Choroid plexus epithelial cell (primary cell): ENCODE measurements around the gene PLAAT2.
"Not testable (repeated sequence)": the region's sequence is repeated elsewhere in the genome, so short reads cannot be mapped to it uniquely, and the experiment has no call there.

Experiments used
- DNase-seq: peaks from one replicate; pipeline ENCODE4 v3.0.0-alpha.2; 2010; ENCODE audit warnings: low read depth
- H3K4me3 ChIP-seq: 2 replicates; pipeline ENCODE4 v1.5.1; 2011; ENCODE audit warnings: low read depth, mild to moderate bottlenecking, control low read depth, low read length, moderate library complexity
- CTCF ChIP-seq: conservative IDR thresholded peaks from 2 replicates; pipeline ENCODE4 v1.5.1; 2011; ENCODE audit warnings: low read depth, mild to moderate bottlenecking, control low read depth, inconsistent platforms, low read length, moderate library complexity

Gene PLAAT2

GRCh38 chr11:63551889-63552266, 11.3 kb downstream of the PLAAT2 start:
- no peak overlapping the region for H3K4me3 ChIP-seq
- TF ChIP-seq CTCF: no peak
- no peak for DNase-seq

GRCh38 chr11:63551091-63551888, 11.9 kb downstream of the PLAAT2 start:
- no peak for DNase-seq
- no peak for TF ChIP-seq CTCF
- no peak overlapping the region for H3K4me3 ChIP-seq

GRCh38 chr11:63550156-63550700, 13.0 kb downstream of the PLAAT2 start:
- not testable (repeated sequence) for DNase-seq, H3K4me3 ChIP-seq

- no peak for DNase-seq
- TF ChIP-seq CTCF: no peak
- no peak overlapping the region for H3K4me3 ChIP-seq
Measured at GRCh38 chr11:63549411-63549810, 13.8 kb downstream of the PLAAT2 start.

GRCh38 chr11:63548178-63548577, 15.0 kb downstream of the PLAAT2 start:
- no peak for TF ChIP-seq CTCF
- no peak for DNase-seq
- no peak overlapping the region for H3K4me3 ChIP-seq

GRCh38 chr11:63547061-63547460, 16.1 kb downstream of the PLAAT2 start:
- no peak for DNase-seq
- no peak overlapping the region for H3K4me3 ChIP-seq
- no peak for TF ChIP-seq CTCF

GRCh38 chr11:63543711-63544110, 19.5 kb downstream of the PLAAT2 start:
- no peak overlapping the region for H3K4me3 ChIP-seq
- no peak for DNase-seq
- no peak for TF ChIP-seq CTCF

- H3K4me3 ChIP-seq, DNase-seq: not testable (repeated sequence)
Measured at GRCh38 chr11:63542506-63542905, 20.7 kb downstream of the PLAAT2 start.
